COLO668 (cell line): Measurements from ENCODE around the gene CNN2.
A peak's percentile ranks its signal among the peaks of the same experiment; 100 is the strongest.

Experiments
- DNase-seq: peaks from one replicate; lab custom pipeline; 2025; ENCODE audit not compliant: unreplicated experiment; lab: John Stamatoyannopoulos, UW

Gene CNN2

DNA sequence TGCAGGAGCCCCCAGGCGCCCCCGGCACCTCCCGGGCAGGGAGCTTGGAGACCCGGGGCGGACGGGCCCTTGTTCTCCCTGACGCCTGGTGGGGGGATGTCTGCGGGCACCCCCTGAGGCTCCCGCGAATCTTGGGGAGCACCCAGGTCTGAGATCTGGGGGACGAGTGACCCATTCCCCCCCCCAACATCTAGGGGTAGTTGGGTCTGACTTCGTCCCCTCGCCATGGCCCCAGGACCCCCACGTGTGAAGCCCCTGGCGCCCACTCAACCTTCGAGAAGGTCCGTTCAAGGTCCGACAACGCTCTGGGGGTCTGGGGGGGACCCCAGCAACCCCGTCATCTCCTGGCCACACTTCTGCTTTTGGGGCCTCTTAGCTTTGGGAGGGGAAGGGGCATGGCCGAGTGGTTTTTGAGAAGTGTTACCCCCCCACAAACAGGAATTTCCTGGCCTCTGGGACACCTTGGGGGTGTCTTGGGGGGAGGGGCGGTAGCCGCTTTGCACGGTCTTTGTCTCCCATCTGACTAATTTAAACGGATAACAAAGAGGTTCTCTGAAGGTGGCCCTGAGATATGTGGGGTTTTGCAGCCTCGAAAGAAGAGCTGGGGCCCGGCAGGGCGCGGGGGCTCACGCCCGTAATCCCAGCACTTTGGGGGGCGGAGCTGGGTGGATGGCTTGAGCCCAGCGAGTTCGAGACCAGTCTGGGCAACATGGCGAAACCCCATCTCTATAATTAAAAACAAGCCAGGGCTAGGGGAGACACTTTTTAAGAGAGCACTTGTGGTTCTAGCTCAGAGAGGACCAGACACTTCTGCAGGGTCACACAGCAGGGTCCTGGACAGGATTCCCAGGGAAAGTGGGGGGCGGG, 608 bp downstream of the CNN2 start:
- no peak for DNase-seq

DNA sequence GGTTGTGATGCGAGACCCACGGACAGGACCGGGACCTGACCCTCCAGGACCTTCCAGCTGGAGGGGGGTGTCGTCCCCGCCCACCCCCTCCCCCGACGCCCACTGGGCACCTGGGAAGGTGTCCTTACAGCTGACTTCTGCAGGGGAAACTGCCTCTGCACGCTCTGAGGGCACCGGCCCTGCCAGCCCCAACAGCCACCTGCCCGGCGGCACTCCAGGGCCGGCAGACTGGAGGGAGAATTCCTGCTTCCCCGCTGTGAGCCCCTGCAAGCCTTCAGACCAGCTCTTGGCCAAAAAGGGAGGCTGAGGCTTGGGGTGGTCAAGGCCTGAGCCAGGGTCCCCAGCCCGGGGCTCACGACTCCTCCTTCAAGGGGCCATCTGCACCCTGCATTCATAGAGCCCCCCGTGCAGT, 1.2 kb downstream of the CNN2 start:
- DNase-seq, result peak; percentile 51

DNA sequence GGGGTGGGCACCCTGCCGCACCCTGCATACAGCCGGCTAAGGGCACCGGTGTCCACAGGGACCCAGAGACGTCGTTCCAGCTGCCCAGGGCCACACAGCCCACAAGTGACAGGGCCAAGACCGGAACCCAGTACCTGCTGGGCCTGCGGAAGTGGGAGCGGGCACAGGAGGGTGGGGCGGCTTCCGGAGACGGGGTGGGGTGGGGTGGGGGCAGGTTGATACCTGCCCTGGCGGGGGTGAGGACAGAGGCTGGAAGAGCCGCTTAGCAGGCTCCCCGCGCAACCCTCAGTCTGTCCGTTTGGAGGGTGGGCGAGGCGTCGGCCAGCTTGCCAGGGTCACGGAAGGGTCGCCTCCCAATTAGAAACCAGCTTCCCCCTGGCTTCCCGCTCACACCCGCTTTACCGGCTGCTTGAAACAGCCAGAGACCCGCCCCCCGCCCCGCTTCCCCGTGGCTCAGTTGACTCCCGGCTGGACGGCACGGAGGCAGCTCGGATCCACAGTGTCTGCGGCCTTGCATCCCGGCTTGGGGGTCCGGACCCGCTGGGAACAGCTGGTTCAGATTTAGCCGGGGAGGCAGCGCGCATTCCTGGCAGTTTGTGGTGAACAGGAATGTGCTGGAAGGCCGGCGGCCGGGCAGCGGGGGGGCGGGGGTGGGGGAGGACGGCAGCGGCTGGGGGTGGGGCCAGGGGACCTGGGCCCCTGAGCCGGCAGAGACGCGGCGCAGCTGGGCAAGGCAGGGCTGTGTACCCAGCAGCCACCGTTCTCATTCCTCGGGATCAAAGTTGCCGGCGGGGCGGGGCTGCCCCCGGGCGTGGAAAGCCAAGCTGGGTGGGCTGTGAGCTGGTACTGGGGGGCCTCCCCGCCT, 1.9 kb downstream of the CNN2 start:
- DNase-seq, result peak; percentile 76

DNA sequence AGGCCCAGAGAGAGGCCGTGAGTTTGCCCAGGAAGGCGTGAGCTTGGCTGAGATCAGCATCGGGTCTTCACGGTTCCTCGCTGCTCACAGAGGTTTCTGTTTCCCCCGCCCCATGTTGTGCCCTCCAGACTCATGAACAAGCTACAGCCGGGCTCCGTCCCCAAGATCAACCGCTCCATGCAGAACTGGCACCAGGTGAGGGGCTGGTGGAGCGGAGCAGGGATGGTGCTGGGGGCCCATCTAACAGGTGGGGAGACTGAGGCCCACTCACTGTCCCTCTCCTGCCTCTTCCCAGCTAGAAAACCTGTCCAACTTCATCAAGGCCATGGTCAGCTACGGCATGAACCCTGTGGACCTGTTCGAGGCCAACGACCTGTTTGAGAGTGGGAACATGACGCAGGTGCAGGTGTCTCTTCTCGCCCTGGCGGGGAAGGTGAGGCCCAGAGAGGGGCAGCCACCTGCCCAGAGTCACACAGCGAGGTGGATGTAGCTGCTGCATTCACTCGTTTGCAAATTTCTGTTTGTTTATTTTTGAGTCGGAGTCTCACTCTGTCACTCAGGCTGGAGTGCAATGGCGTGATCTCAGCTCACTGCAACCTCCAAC, 6.0 kb downstream of the CNN2 start:
- DNase-seq, result no peak

DNA sequence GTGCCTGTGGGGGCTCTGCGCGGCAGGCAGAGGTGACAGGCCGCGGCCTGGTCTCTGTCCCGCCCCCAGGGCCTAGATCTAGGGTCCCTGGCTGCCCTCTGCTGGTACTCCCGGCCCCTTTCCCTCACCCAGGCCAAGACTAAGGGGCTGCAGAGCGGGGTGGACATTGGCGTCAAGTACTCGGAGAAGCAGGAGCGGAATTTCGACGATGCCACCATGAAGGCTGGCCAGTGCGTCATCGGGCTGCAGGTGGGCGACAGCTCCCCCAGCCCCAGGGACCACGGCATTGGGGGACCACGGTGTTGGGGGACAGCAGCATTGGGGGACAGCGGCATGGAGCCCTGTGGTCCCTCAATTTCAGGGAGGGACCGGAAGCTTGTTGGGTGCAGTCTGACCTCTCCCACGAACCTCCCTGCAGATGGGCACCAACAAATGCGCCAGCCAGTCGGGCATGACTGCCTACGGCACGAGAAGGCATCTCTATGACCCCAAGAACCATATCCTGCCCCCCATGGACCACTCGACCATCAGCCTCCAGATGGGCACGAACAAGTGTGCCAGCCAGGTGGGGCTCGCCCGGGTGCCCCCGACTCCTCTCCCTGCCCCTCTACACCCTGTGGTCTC, 9.7 kb downstream of the CNN2 start:
- no peak for DNase-seq

DNA sequence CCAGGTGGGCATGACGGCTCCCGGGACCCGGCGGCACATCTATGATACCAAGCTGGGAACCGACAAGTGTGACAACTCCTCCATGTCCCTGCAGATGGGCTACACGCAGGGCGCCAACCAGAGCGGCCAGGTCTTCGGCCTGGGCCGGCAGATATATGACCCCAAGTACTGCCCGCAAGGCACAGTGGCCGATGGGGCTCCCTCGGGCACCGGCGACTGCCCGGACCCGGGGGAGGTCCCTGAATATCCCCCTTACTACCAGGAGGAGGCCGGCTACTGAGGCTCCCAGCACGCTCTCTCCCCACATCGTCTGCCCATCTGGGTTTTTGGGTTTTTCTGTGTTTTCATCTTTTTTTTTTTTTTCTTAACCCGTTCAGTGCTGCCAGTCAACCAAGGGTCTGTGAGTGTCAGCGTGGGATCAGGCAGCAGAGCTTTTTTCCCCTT, 11.2 kb downstream of the CNN2 start:
- DNase-seq, result no peak

DNA sequence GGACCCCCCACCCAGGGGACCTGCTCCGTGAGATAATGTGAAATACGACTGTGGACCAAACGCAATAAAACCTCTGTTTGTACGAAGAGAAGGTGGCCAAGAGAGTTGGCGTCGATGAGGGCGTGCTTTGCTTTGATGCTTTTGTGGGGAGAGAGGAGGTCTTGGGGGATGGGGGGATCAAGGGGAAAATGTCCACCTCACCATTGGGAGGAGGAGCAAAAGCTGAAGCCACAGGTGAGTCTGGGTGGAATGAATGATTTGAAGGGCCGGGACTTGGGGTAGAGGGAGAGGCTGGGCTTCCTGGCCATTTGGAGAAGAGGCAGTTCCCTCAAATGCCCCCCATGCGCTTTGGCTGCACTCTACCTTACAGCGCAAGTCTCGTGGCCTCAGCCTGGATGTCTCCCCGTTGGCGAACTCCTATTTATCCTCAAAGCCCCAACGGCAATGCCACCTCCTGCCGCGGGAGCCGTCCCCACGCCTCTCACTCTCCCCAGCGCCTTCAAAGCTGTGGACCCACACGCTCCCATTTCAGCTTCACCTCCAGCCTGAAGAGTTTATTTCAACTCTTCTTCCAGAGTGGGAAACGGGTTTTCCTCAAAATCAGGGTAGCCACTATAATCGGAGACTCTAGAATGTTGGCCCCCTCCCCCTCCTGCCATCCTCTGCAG, 12.7 kb downstream of the CNN2 start:
- DNase-seq, result no peak

DNA sequence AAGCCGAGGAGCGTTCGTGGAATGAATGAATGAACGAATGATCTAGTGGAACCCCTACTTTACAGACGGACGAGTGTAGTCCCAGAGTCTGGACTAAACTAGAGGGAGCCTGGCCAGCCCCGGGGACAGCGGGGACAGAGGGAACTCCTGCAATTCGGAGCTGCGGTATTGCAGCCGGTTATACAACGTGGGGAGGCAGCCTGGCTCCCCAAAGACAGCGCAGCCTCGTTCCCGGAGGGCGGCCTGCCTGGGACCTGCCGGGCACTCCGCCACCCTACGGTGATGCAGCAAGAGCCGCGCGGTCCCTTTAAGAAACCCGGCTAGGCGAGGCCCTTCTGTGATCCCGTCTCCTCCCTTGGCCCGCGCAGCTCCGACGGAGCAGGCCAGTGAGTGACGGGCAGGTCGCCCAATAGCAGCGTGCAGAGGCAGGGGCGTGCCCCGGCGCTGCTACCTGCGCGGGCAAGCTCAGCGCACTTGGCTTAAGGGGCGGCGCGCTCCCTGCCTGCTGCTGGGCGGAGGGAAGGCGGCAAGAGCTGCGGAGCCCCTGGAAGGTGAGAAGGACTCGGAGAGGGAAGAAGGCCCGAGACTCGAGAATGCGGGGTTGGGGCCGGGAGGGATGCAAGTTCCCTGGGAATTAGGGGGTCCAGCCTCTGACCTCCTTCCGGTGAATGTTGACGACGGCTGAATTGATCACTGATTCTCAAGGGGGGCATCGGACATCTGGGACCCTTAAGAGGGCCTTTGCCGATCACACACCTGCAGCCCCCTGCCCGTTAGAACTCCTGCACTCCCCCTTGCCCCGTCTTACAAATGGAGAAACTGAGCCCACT, 13.5 kb downstream of the CNN2 start, which contains the start of gene ABCA7:
ABCA7 (plus strand) TSS at position 462 of the 830 bp plus-strand sequence. CDS start 1,255 bp downstream, outside the sequence.
- peak; percentile 98 for DNase-seq

DNA sequence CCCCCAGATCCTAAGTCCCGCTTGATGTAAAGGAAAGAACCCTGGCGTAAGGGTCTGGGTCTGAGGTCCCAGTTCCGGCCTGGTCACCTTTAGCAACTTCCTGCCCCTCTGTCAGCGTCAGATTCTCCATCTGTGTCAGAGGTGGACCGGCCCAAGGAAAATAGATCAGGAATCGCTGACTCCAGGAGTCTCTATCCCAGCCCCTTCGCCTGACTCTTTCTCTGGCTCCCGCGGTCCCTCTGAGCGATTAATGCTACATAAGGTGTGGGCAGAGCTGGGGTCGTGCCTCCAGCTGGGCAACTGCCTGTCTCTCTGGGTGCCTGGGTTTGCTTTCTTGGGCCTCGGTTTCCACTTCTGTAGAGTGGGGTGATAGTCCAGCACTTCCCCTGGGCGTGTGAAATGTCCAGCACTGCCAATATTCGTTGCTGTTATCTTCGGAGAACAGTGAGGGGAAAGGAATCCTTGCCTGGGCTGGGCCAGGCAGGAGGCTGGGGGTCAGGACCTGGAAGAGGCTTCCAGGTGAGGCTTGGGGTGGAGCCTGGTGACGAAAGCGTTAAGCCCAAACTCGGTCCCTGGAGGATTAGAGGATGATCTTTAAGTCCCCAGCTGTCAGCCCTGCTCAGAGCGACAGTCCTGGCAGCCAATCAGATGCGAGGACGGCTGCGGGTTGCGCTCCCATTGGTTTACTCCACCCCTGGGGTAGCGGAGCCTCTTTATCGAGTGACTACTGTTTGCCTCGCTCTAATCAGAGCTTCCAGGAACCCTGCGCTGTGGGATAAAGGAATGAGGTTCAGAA, 14.3 kb downstream of the CNN2 start:
- peak; percentile 93 for DNase-seq

DNA sequence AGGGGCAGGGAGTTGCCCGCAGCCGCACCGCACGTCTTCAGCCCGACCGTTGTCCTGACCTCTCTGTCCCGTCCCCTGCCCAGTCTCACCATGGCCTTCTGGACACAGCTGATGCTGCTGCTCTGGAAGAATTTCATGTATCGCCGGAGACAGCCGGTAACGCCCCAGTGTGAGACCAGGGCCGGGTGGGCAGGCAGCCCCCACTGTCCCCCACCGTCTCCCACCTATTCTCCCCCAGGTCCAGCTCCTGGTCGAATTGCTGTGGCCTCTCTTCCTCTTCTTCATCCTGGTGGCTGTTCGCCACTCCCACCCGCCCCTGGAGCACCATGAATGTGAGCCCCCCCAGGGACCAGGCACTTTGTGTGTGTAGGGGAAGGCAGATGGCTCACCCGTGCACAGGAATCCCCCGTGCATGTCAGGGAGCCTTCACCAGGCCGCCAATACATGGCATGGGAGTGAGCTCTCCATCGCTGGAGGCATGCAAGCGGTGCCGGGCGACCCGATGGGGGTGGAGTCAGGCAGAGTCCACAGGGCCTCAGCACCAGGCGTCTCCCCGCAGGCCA, 14.9 kb downstream of the CNN2 start:
- DNase-seq, result no peak

DNA sequence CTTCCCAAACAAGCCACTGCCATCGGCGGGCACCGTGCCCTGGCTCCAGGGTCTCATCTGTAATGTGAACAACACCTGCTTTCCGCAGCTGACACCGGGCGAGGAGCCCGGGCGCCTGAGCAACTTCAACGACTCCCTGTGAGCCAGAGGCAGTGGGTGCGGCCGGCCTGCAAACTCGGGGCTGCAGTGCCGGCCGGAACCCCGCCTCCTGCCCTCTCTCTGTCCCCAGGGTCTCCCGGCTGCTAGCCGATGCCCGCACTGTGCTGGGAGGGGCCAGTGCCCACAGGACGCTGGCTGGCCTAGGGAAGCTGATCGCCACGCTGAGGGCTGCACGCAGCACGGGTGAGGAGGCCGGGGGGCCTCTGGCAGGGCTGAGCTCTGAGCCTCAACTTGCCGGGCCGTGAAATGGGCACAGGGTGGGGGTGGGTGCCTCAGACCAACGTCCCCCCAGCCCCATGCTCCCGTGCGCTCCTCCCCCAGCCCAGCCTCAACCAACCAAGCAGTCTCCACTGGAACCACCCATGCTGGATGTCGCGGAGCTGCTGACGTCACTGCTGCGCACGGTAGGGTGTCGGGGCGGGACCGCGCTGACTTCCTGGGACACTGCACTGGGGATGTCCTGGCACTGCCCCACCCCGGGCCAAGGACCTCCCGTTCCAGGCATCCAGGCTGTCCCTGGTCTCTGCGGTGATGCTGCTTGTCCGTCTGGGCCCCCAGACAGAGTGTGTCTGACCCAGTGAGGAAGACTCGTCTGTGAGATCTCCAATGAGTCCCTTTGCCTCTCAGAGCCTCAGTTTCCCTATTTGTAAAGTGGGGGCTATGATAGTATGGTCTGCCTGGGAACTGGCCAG, 15.7 kb downstream of the CNN2 start:
- DNase-seq, result no peak

DNA sequence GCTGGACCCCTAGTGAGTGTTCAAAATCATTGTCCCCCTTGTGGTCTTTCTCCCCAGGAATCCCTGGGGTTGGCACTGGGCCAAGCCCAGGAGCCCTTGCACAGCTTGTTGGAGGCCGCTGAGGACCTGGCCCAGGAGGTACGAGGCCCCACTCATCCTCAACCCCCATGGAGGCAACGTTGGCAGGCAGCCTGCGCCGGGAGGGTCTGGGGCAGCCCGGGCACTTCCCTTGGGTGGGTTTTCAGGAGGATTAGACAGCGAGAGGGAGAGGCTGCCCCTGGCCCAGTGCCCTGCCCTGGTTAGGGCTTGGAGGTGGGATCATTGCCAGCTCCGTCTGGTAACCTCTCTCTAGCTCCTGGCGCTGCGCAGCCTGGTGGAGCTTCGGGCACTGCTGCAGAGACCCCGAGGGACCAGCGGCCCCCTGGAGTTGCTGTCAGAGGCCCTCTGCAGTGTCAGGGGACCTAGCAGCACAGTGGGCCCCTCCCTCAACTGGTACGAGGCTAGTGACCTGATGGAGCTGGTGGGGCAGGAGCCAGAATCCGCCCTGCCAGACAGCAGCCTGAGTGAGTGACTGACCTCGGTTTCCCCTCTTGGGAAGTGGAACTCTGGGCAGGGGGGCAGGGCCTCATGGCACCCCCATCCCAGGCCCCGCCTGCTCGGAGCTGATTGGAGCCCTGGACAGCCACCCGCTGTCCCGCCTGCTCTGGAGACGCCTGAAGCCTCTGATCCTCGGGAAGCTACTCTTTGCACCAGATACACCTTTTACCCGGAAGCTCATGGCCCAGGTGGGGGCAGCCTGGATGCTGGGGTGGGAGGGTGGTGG, 16.5 kb downstream of the CNN2 start:
- no peak for DNase-seq

DNA sequence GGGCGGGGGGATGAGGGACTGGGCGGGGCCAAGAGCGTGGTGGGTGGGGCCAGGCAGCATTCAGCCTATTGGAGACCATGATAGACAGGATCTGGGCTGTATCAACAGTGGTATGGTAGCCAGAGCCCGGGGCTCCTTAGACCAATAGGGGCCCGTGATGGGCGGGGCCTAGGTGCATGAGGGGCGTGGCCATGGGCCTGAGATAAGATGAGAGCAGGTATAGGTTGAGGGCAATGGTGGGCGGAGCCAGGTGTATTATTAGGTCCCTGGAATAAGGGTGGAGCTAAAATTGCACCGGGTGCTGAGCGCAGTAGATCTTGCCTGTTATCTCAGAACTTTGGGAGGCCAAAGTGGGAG, 18.8 kb downstream of the CNN2 start:
- peak; percentile 70 for DNase-seq

DNA sequence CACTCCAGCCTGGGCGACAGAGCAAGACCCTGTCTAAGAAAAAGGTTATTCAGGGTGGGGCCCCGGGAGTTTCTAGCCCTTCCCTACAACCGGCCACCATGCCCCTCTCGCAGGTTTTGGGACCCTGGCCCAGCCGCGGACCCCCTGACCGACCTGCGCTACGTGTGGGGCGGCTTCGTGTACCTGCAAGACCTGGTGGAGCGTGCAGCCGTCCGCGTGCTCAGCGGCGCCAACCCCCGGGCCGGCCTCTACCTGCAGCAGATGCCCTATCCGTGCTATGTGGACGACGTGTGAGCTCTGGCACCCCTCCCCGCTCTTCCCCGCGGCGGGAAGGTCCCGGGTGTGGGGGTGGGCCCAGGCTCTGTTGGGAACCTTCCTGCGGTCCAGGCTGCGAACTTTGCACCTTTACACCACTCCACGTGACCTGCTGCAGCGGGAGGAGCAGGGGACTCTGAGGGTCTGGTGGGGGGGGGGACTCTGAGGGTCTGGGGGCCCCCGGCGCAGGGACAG, 19.8 kb downstream of the CNN2 start:
- DNase-seq, result no peak

DNA sequence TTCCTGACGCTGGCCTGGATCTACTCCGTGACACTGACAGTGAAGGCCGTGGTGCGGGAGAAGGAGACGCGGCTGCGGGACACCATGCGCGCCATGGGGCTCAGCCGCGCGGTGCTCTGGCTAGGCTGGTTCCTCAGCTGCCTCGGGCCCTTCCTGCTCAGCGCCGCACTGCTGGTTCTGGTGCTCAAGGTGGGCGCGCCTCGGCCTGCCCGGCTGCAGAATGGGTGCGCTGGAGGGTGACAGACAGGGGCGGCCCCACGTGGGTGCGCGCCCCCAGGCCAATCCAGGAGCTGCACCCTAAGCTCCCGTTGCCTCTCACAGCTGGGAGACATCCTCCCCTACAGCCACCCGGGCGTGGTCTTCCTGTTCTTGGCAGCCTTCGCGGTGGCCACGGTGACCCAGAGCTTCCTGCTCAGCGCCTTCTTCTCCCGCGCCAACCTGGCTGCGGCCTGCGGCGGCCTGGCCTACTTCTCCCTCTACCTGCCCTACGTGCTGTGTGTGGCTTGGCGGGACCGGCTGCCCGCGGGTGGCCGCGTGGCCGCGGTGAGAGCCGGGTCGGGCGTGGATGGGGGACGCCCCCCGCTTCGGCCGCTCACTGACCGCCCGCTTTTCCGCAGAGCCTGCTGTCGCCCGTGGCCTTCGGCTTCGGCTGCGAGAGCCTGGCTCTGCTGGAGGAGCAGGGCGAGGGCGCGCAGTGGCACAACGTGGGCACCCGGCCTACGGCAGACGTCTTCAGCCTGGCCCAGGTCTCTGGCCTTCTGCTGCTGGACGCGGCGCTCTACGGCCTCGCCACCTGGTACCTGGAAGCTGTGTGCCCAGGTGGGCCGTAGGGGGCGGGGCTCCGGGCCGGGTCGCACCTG, 20.7 kb downstream of the CNN2 start:
- DNase-seq, result peak; percentile 58

DNA sequence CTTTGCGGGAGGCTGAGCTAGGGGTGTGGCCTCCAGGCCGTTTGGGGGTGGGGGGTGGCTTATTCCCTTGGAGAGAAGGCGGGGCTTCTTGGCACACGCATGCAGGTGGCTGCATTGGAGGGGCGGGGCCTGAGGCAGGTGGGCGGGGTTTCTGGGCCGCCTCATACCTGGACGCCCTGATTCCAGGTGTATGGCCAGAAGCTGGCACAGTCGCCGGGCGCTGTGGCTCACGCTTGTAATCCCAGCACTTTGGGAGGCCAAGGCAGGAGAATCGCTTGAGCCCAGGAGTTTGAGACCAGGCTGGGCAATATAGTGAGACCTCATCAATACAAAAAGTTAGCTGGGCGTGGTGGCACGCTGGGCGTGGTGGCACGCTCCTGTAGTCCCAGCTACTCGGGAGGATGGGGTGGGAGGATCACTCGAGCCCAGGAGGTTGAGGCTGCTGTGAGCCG, 21.3 kb downstream of the CNN2 start:
- peak; percentile 92 for DNase-seq
